Suppressor macrophage (primary cell): Measurements from ENCODE around the gene RIC8A.

Experiments used
- DNase-seq, 4 experiments: peaks; one replicate each; pipeline ENCODE4 v3.0.0-alpha.2; 2020 to 2022

Gene RIC8A

DNA sequence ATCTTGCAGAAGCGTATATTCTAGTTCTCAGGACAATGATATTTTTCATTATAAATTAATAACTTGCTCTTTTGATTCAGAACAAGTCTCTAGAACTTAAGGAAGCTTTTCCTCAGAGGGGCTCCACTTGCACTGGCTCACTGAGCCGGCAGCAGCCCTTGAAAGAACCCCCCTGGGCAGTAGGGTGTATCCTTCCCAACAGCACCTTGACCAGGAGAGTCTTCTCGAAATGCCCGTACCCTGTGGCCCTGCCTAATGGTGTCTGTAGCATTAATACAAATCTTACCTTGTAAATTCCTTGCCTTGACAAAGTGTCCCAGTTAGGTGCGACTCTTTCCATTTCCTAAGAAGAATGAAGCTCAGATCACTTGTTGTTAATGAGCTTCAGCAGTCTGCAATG lies 42.8 kb downstream of the RIC8A start:
- no peak for DNase-seq

DNA sequence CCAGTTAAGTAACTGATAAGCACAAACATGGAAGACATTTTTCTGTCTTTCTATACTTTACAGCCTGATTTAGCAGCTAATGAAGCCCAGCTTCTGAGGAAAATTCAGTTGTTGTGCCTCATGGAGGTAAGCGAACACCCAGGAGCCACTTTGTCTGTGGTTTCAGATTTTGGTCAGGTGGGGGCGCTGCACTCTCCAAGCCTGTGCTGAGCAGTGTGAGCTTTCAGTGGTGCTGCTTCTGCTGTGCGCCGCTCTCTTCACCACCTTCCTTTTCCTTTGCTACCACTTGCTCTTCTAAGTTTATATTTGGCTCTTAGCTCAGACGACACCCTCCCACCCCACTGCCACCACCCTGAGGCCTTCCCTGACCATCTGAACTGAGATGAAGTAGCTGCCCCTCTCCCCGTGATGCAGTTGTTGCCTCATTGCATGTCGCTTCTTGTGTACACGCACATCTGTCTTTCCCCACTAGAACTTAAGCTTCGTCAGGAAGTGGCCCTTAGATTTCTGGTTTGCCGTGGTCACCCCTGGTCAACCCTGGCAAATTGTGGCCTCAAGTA lies 43.3 kb downstream of the RIC8A start:
- peak; percentile 63 to 80 (median 74) for DNase-seq

DNA sequence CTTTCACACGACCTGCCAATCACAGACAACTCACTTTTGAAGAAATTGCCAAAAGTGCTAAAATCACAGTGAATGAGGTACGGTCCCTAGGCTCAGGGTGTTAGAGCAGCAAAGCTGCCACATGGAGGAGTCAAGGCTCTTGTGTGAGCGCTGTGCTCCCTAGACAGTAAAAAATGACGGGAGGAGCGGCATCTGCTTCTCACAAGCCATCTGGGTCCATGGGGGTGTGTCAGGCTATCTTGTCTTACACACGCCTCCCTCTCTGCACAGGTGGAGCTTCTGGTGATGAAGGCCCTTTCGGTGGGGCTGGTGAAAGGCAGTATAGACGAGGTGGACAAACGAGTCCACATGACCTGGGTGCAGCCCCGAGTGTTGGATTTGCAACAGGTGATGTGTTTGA lies 44.0 kb downstream of the RIC8A start:
- no peak for DNase-seq

DNA sequence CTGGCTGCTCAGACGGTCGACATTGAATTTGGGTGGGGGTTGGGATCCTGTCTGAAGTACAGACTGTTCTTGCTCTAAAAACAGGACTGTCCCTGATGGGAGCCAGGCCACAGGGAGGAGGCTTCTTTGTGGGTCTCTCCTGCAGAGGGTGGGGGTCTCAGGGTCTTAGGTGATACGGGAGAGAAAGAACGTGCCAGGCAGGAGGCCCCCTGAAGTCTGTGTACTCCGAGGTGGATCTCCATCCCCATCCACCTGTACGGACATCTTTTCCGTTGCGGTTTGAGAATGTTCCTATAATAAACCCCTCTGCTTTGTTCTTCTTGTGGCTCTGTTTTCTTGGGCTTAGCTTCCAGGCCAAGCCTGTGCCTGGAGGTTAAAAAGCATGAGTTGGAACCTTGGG lies 45.2 kb downstream of the RIC8A start:
- no peak for DNase-seq

DNA sequence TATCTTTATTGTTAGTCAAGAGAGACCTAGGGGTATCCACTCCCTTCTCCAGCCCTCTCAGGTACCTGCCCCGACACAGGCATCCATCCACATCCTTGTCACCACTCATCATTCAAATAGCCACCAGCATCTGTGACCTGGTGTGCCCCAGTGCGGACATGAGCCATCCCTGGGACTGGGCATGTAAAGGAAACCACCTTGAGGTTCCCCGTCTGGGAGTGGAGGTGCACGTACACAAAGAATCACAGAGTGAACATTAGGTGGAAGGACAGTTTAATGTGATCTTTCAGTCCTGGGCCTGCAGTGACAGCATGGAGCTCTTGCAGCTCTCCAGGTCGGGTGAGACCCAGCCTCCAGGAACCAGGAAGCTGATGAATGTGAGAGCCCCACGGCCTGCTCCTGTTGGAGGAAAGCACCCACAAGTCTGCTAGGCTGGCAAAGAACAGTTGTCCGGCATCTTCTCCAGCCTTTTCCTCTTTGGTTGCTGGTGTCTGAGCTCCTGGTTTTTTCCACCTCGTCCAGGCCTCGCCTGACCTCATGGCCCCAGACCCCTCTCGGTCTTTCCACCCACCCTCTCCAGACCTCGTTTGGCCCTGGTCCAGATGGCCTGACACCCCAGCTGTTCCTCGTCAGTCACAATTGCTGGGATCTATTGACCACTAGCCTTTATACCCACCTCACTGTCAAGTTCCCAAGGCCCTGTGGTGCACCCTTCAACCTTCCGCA lies 45.8 kb downstream of the RIC8A start:
- DNase-seq, result no peak

DNA sequence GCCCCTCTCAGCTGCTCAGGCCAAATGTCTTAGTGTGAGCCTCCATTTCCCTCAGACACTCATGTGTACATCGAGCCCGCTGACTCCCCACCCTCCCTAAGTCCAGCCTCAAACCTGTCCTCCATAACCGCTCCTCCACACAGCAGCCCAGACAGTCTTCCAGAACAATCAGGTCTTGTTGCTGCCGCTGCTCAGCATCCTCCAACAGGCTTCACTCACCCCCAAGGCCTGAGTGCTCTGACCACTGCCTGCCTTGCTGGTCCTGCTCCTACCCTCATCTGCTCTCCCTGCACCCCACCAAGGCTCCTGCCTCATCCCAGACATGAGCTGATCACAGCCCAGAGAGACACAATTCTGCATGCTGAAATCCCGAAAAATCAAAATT lies 46.4 kb downstream of the RIC8A start:
- DNase-seq, result no peak

DNA sequence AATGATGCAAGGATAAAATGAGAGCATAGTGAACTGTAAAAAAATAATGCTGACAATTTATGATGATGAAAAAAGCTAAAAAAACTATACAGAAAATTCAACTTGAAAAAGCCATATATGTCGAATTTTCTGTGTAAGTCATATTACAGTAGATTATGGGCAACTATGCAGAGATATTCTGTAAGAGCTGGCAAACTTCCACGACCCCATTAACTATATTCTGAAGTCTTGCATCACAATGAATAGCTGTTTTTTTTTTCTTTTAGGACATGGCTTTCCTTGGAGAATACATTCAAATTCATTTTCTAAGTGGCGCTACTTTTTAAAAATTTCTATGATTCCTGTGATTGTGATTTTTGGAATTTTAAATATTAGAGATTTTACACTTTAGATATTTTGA lies 47.7 kb downstream of the RIC8A start:
- no peak for DNase-seq

DNA sequence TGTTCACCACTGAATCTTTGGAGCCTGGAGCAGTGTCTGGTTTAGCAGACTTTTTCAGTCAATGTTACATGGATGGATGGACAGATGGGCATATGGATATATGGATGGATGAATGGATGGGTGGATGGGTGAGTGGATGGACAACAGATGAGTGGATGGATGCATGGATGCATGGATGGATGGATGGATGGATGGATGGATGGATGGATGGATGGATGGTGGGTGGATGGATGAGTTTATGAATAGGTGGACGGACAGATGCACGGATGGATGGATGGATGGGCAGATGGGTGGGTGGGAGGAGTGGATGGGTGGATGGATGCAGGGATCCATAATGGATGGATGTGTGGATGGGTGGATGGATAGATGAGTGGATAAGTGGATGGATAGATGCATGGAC lies 48.3 kb downstream of the RIC8A start:
- no peak for DNase-seq

DNA sequence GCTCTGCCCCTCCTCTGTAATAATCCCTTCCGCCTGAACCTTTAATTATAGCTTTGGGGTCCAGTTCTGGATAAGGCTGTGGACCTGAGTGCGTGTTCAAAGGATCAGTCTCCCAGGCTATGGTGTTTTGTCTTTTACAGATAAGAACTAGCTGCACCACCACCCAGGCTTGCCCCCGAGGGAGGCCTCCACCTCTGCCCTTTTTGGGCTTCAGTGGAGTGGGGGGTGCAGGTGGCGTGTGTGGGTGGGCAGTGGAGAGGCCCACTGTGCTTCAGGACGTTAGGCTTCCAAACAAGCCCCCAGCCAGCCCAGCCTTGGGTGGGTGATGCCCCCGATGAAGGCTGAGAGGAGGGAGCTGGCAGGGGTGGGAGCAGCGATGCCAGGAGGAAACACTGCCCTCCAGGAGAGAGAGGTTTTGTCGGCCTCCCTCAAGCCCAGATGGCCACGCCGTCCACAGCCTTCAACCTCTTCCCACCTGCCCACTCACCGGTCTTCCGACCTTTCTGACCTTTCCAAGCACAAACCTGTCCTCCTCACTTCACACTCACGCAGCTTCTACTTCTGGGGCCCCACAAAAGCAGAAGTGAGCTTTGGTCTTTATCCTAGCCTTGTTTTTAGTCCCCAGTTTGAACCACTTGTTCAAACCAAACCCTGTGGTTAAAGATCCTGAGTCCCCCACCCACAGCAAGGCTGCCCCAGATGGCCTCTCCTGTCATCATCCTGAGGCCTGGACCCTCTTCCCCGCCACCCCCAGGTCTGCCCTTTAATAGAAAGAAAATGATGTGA lies 49.6 kb downstream of the RIC8A start:
- DNase-seq, result no peak

DNA sequence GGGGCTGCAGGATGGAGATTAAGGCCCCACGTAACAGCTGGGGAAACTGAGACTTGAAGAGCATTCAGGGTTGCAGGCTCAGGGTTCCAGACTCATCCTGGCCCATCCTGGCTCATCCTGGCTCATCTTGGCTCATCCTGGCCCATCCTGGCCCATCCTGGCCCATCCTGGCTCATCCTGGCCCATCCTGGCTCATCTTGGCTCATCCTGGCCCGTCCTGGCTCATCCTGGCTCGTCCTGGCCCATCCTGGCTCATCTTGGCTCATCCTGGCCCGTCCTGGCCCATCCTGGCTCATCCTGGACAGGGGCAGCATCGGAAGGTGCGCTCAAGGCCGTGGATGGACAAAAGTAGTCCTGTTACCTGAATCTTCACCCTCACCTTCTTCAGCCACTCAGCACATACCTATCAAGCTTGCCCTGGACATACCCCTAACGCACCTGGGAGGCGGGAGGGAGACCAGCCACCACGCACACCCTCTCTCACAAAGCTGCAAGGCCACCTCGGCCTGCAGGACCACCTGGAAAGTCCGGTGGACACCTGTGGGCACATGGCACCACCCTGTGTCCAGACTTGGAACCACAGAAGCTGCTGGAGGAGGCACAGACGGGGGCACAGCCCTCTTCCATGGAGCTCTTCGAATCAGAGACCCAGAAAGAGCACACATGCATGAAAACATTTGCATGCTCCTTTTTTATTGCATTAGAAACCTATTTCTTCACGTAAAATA lies 50.4 kb downstream of the RIC8A start:
- no peak for DNase-seq

DNA sequence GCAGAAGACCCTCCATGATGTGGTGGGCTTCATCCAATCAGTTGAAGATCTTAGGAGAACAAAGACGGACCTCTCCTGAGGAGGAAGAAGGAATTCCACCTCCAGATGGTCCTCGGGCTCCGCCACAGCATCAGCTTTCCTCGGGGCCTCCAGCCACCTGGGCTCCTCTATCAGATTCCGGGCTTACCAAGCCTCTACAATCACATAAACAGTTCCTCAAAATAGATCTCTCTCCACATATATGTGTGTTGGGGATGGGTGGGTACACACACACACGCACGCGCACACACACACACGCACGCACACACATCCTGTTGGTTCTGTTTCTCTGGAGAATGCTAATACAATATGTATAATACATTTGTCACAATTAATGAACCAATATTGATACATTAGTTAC lies 51.9 kb downstream of the RIC8A start:
- no peak for DNase-seq

DNA sequence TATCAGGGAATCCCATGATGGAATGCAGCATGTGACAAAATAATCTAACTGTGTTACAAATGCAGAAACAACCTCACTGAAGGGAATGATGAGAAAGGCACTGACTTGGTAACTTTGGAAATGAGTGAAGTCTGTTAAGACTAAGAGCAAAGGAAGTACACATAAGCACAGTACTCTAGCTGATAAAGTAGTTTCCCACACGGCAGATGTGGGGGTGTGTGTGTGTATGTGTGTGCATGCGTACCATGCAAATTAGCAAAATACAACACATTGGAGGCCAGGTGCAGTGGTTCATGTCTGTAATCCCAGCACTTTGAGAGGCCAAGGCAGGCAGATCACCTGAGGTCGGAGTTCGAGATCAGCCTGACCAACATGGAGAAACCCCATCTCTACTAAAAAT lies 54.1 kb downstream of the RIC8A start:
- DNase-seq, result no peak
